Measurements from ENCODE around the gene MCOLN2. TPM values are rescaled to one million over a fixed set of nuclear protein-coding genes. Genes with fewer than 3 reads are reported as not detected.
"Not testable (repeated sequence)": the region's sequence is repeated elsewhere in the genome, so short reads cannot be mapped to it uniquely, and the experiment has no call there.

MCOLN2 gene
- total RNA-seq, 1 donor from 2014 or later, result 1.0 TPM

GRCh38 chr1:84907095-84907827, 89.7 kb downstream of the MCOLN2 start:
- no peak for DNase-seq (ENCODE audit: low read depth, low spot score)
- Mint-ChIP-seq H3K4me3 (no peak overlapping the region), H3K36me3 (ENCODE audit: low read depth) (no peaks in the 10 kb centered on the region), H3K27ac (ENCODE audit: unreplicated experiment) (no peak overlapping the region), H3K27me3 (ENCODE audit: low read depth) (peaks cover 11% of the 10 kb centered on the region), H3K9me3 (peaks cover 4% of the 10 kb centered on the region), H3K4me1 (no peaks in the 10 kb centered on the region)
- no peak for TF ChIP-seq CTCF (conservative IDR thresholded peaks at IDR 0.05)

- not testable (repeated sequence) for H3K4me3 Mint-ChIP-seq; H3K9me3 Mint-ChIP-seq; DNase-seq (ENCODE audit: low read depth, low spot score); H3K27ac Mint-ChIP-seq (ENCODE audit: unreplicated experiment); H3K36me3 Mint-ChIP-seq (ENCODE audit: low read depth); H3K27me3 Mint-ChIP-seq (ENCODE audit: low read depth); H3K4me1 Mint-ChIP-seq
Measured at GRCh38 chr1:84902727-84903126, 94.2 kb downstream of the MCOLN2 start.

- no peaks in the 10 kb centered on the region for H3K36me3 Mint-ChIP-seq (ENCODE audit: low read depth)
- H3K4me1 Mint-ChIP-seq, result no peaks in the 10 kb centered on the region
- H3K9me3 Mint-ChIP-seq, result peaks cover 2% of the 10 kb centered on the region
- H3K27me3 Mint-ChIP-seq (ENCODE audit: low read depth), result peaks cover 34% of the 10 kb centered on the region
- no peak overlapping the region for H3K27ac Mint-ChIP-seq (ENCODE audit: unreplicated experiment)
- TF ChIP-seq CTCF (conservative IDR thresholded peaks at IDR 0.05), result no peak
- DNase-seq (ENCODE audit: low read depth, low spot score), result no peak
- H3K4me3 Mint-ChIP-seq, result no peak overlapping the region
Measured at GRCh38 chr1:84899969-84900368, 96.9 kb downstream of the MCOLN2 start.

GRCh38 chr1:84896279-84896678, 100.6 kb downstream of the MCOLN2 start:
- Mint-ChIP-seq H3K9me3 (peaks cover 2% of the 10 kb centered on the region), H3K4me3 (no peak overlapping the region), H3K36me3 (ENCODE audit: low read depth) (no peaks in the 10 kb centered on the region), H3K27ac (ENCODE audit: unreplicated experiment) (no peak overlapping the region), H3K4me1 (peaks cover 7% of the 10 kb centered on the region), H3K27me3 (ENCODE audit: low read depth) (peaks cover 67% of the 10 kb centered on the region)
- no peak for DNase-seq (ENCODE audit: low read depth, low spot score)
- no peak for TF ChIP-seq CTCF (conservative IDR thresholded peaks at IDR 0.05)

GRCh38 chr1:84892705-84893618, 104.0 kb downstream of the MCOLN2 start, which contains the start of gene LPAR3:
LPAR3 (minus strand) TSS chr1:84893206; CDS start chr1:84866120, 27,086 bp downstream.
- TF ChIP-seq CTCF (conservative IDR thresholded peaks at IDR 0.05), result peak; percentile 12
- H3K4me3 Mint-ChIP-seq, result peak within 1 kb of the TSS; percentile 84
- no peak within 1 kb of the TSS for H3K27ac Mint-ChIP-seq (ENCODE audit: unreplicated experiment)
- H3K9me3 Mint-ChIP-seq, result no peaks in the 10 kb centered on the region
- H3K4me1 Mint-ChIP-seq, result peaks cover 7% of the 10 kb centered on the region
- peak; percentile 37 for DNase-seq (ENCODE audit: low read depth, low spot score)
- H3K36me3 Mint-ChIP-seq (ENCODE audit: low read depth), result no peaks in the 10 kb centered on the region
- H3K27me3 Mint-ChIP-seq (ENCODE audit: low read depth), result peaks cover 77% of the 10 kb centered on the region

Measured in neural crest cell (in vitro differentiated cells).